ENCODE results near the gene EMX1.

The EMX1 gene

DNA sequence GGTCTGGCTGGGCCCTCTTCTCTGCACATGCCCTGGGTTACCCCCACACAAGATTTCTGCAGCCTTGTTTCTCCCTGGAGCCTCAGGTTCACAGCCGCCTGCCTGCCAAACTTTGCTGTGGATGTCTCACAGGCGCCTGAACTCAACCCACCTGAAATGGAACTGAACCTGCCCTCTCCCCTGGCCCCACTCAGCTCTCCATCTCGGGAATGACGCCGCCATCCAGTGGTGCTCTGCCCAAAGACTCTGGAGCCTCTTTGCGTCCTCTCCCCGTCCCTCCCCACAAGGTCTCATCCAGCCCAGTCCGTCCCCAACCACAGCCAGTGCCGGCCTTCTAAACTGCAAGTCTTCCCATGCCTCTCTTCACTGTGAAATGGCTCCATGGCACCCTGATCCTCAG lies 29.1 kb downstream of the EMX1 start:
- DNase-seq, result no peak

DNA sequence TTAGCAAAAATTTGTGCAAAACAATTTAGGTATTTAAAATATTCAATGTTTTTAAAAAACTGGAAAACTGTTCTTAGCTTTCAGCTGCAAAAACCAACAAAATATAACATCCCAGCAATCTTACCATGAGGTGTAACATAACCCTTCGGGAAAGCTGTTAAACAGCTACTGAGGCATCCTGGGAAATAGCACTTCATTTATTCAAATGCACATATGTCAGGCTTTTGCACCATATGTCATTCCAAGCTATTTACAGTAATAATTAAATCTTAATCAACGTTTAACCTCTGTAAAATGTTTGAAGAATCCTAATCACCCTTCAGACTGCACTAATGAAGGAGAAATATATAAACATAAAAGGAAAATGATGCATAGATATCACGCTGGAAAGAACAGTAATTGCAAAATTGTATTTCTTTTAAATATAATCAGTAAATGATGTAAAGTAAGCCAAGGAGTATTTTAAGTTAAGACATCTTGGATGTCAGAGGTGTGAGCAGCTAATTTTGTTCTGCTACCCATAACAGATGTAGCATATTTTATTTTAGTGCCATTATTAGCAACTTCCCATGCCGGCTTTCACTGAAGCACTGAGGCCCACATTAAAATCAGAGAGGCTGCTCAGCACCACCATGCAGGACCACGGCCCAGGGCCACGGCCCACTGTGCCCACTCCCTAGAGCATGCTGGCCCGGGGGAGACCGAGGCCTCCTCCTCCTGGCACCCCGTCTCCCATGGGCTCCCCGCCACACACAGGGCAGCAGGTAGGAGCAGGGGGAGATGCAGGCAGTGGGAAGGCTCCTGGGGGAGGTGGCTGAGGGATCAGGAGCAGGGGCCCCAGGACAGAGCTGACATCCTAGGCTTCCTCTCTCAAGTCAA lies 30.9 kb downstream of the EMX1 start:
- no peak for DNase-seq

GRCh38 chr2:72949045-72949444 lies 31.7 kb downstream of the EMX1 start:
- no peak for DNase-seq

DNA sequence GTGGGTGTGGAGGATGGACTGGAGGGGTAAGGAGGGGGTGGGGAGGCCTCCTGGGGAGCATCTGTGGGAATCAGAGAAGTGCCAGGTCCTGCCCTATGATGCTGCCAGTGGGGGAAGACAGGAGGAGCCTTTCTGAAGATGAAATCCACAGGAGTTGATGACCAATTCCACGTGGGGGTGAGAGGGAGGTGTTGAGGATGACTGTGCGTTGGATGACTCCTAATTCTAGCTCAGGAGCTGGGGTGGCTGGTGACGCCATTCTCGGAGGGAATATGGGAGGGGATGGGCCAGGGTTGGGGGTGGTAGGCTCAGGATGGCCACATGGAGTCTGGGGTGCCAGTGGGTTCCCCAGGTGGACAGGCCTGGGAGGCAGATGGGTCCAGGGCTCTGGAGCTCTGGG lies 32.3 kb downstream of the EMX1 start:
- DNase-seq, result no peak

DNA sequence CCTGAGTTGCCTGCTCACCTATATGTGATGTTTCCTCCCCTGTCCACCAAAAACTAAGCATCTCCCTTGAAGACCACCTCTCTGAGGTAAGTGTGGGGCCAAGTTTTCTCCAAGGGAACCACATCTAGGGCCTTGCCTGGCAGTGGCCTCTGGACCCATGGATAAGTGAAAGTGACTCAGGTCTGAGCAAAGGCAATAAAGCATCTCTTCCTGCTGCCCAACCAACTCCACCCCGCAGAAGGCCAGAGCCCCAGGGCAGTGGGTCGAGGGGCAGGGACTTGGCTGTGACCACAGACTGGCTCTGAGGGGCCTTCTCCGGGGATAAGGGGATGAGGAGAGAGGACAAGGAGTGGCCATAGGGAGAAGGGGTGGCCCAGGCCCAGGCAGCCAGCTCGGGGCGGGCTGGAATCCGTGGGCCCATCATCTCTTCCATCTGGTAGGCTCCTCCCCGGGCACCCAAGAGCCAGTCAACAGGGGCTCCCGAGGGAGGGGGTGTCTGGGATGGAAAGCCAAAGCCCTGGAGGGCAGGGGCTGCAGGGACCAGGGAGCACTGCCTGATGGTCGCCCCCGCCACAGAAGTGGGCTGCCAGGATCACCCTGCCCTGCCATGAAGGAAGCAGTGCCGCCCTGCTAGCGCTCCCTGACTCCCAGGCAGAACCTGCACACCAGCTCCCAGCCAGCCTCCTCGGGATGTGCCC lies 33.4 kb downstream of the EMX1 start:
- DNase-seq, result no peak

DNA sequence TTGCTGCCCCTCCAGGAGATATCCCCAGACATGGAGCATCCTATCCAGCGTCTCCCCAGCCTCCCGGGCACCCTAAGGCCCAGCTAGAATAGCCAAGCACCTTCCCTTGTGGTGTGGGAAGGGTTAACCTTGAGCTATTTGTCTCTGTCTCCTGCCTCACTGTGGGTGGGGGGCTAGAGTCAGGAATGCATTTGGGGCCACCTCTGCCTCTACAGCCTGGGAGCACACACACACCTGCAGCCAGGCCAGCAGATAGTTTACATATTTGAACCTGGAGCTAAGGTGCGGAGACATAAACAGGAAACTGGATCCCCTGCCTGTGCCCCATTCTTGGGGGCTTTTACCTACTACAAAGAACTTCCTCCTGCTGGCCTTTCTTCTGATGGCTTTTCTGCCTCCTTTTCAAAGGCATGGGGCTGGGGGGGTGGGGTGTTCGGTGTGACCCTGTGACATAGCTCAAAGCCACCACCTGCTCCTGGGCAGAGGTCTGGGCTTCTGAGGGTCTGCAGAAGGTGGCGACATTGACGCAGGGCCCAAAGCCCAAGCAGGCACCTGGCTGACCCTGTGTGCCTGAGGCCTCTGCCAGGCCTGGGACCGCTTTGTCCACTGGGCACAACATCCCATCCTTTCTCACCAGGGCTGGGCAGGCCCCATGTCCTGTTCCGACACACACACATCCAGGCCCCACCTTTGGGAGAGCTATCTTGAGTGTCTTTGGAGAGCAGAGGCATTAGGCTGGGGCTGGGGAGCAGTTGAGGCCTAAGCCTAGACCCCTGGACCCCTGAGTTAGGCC lies 34.2 kb downstream of the EMX1 start:
- DNase-seq, result no peak

DNA sequence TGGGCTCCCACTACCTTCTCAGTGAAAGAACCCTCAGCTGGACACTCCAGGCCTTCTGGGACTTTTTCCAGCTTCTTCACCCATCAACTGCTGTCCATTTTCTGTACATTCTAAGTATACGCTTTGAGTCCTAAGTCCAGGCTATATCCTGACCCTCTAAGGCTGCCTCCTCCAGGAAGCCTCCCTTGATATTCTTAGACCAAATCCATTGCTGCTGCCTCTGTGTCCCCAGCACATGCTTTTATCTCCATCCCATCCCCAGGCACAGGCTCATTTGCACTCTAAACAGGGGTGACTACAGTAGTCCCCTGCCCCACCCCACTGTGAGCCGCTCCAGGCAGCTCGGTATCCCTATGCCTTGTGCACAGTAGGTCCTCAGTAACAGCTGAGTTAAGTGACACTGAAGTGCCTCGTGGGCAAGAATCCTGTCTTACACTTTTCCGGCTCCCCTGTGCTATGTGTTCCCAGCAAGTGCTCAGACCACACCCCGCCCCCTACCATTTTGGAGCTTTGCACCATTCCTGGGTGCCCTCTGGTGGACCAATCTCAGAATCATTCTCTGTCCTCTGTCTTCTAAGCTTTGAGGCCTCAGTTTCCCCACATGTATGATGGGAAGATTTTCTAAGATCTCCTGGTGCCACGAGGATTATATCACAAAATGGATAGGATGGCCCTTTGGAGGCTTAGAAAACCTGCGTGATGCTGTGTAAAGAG lies 34.9 kb downstream of the EMX1 start:
- DNase-seq, result no peak

DNA sequence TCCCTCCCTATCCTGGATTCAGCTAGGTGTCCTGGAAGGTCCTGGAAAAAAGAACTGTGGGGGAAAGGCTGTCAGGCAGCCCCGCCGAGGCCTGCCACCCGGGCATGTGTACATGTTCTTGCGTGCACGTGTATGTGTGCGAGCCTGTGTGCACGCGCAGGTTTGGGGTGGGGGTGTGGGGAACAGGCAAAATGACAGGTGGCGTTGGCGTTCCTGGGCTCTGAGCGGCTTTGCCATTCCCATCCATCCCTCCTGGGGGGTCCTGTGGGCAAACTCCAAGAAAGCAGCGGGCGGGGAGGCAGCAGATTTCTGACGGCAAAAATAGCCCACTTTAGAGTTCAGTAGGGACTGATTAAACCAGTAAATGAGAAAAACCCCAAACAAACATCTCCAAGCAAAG lies 35.6 kb downstream of the EMX1 start:
- no peak for DNase-seq

GRCh38 chr2:72953528-72953927 lies 36.2 kb downstream of the EMX1 start:
- no peak for DNase-seq

- DNase-seq, result no peak
Observed at GRCh38 chr2:72953976-72954375, 36.7 kb downstream of the EMX1 start.

- DNase-seq, result no peak
Observed at GRCh38 chr2:72954376-72955227, 37.3 kb downstream of the EMX1 start.

DNA sequence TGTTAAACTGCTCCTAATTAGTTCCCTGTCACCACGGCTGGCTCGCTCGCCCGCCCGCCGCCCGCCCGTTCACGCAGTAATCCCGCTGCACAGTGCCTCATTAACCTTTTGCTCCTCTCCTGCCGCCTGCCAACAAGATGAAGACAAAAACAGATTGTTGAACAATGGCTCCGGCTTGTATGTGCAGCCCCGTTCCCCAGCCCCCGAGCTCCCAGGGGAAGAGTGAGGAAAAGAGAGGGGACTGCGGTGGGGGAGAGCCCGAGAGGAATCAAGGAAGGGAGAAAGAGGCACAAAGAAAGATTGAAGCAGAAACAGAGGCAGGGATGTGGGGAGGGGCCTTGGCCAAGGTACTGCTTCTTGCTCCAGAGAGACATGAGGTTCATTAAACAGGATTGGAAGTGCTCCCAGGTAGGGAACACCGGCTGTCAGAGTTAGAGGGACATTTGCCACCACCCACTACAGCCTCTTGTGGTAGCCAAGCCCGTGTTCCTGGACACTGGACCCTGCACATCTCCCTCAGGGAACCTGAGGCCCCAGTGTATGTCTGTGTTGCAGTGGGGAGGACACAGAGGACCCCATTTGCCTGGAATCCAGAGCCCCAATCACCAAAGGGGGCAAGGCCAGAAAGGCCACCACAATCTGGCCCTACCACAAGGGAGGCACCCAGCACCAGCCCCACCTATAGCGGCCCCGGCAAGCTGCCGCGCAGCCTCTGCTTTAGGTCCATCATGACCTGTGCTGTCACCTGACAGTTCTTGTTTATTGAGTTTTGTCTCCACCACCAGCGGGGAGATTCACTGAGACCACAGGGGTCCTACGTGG lies 38.1 kb downstream of the EMX1 start:
- DNase-seq, result no peak

DNA sequence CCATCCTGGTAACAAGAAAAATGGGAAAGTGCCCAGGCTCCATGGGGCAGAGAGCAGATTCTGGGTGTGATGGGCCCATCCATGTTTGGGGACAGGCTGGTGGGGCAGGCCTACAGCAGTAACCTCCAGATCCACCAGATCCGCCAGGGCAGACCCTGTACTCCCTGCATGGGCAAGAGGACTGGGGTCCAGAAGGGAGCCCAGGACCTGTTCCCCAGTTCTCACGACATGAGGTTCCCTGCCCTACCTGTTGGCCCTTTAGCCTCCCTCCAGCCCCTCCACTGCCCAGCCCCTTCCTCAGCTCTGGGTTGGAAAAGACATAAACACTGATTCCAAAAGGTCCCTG lies 38.7 kb downstream of the EMX1 start:
- no peak for DNase-seq

DNA sequence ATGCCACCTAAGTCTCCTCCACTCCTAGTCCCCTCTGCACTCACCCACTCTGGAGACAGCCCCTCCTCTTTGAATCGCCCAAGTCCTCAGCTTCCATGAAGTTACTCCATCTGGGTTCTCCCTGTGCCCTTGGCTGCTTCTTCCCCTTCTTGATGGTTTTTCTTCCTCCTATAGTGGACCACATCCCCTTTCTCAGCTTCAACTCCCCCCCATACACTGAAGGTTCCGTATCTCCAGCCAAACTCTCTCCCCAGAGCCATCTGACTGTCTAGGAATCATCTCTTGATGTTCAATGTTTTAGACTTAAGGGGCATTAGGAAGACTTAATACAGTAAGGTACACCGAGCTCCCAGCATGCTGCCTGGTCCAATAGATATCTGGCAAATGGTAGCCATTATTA lies 39.6 kb downstream of the EMX1 start:
- DNase-seq, result no peak

- no peak for DNase-seq
Observed at GRCh38 chr2:72958542-72959385, 41.4 kb downstream of the EMX1 start.

DNA sequence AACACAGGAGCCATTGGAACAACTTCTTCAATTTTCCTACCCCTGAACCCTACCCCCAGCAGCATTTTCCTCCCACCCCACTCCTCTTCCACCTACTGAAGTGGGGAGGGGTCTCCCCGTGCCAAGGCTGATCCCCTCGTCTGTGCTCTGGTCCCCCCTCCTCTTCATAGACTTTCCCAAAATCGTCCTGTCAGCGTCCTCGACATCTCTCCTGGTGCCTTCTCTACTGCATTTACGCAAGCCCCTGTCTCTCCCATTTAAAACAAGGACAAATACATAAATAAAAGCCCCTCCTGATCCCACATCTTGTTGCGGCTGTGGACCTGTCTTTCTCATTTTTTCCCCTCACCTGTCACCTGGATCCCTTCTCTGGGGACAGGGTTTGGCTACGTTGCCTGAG lies 42.2 kb downstream of the EMX1 start:
- DNase-seq, result no peak

GRCh38 chr2:72959995-72960981 lies 43.0 kb downstream of the EMX1 start:
- no peak for DNase-seq

DNA sequence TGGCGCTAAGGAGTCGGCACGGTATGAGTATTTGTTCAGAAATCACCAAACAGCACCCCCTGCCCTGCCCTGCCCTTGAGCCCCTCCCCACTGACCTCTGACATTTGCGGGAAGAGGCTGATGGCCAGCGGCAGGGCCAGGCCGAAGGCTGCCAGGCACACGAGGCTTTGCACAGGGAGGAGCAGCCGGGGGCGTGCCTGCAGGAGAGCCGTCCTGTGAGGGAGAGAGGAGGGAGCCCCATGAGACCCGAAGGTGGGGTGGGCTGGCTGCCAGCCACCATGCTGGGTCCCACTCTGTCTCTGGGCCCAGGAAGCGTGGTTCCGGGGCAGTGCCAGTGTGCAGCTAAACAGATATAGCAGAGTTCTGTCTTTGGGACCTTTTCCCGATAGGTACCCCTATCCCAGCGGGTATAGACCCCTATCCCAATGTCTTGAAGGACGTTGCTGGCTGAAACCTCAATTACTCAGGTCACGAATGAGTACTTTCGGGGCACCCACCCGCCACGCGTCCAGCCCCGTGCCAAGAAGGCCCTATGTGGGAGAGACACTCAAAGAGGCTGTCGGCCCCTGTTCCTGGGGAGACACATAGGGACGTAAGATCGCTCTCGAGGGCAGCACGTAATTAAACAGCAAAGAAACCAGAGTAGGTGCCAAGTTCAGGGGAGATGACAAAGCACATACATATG lies 43.9 kb downstream of the EMX1 start:
- no peak for DNase-seq

Measured in cortex of kidney (tissue), 1 donor.